ENCODE data around the gene MRTFA.

GRCh38 chr22:40407831-40408717 lies 228.4 kb downstream of the MRTFA start:
- TF ChIP-seq, protein P1, sequence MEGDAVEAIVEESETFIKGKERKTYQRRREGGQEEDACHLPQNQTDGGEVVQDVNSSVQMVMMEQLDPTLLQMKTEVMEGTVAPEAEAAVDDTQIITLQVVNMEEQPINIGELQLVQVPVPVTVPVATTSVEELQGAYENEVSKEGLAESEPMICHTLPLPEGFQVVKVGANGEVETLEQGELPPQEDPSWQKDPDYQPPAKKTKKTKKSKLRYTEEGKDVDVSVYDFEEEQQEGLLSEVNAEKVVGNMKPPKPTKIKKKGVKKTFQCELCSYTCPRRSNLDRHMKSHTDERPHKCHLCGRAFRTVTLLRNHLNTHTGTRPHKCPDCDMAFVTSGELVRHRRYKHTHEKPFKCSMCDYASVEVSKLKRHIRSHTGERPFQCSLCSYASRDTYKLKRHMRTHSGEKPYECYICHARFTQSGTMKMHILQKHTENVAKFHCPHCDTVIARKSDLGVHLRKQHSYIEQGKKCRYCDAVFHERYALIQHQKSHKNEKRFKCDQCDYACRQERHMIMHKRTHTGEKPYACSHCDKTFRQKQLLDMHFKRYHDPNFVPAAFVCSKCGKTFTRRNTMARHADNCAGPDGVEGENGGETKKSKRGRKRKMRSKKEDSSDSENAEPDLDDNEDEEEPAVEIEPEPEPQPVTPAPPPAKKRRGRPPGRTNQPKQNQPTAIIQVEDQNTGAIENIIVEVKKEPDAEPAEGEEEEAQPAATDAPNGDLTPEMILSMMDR (IDR thresholded peaks at IDR 0.05), result no peak
- no peak for TF ChIP-seq POLR2A (IDR thresholded peaks at IDR 0.05)

Data from prostate gland (tissue), 2 donors.